Trophoblast cell (in vitro differentiated cells and primary cell): ENCODE measurements around the gene RB1.

ENCODE experiments used
- DNase-seq, 2 donors: peaks; one replicate each; pipeline ENCODE4 v3.0.0-alpha.2; 2016
- H2AFZ ChIP-seq: 2 replicates; pipeline ENCODE4 v1.6.1; 2013; ENCODE audit warnings: low read length, moderate library complexity, mild to moderate bottlenecking; ENCODE audit not compliant: insufficient read depth, poor library complexity
- H2AK5ac ChIP-seq: 2 replicates; pipeline ENCODE4 v1.6.1; 2013; ENCODE audit warnings: mild to moderate bottlenecking, low read length
- H2BK120ac ChIP-seq: 2 replicates; pipeline ENCODE4 v1.6.1; 2013; ENCODE audit warnings: low read length, mild to moderate bottlenecking, moderate library complexity; ENCODE audit not compliant: insufficient read depth, poor library complexity
- H2BK12ac ChIP-seq: 2 replicates; pipeline ENCODE4 v1.6.1; 2013; ENCODE audit warnings: mild to moderate bottlenecking, low read length, moderate library complexity
- H2BK5ac ChIP-seq: 2 replicates; pipeline ENCODE4 v1.6.1; 2013; ENCODE audit warnings: low read length, low read depth, moderate library complexity, mild to moderate bottlenecking; ENCODE audit not compliant: poor library complexity
- H3K14ac ChIP-seq: 2 replicates; pipeline ENCODE4 v1.6.1; 2013; ENCODE audit warnings: mild to moderate bottlenecking, low read length
- H3K18ac ChIP-seq: 2 replicates; pipeline ENCODE4 v1.6.1; 2013; ENCODE audit warnings: mild to moderate bottlenecking, low read length
- H3K23ac ChIP-seq: 2 replicates; pipeline ENCODE4 v1.6.1; 2013; ENCODE audit warnings: low read length
- H3K27ac ChIP-seq: 2 replicates; pipeline ENCODE4 v1.5.1; 2013; ENCODE audit warnings: low read depth, mild to moderate bottlenecking, inconsistent platforms, low read length, moderate library complexity
- H3K27me3 ChIP-seq: 2 replicates; pipeline ENCODE4 v1.6.1; 2013; ENCODE audit warnings: inconsistent platforms, mild to moderate bottlenecking, low read length, moderate library complexity; ENCODE audit not compliant: insufficient read depth
- H3K36me3 ChIP-seq, 2 experiments: 1 replicate in 1 of 2; 2 replicates in 1 of 2; pipeline ENCODE4 v1.6.1; 2013; ENCODE audit warnings: low read length in 2 of 2, mild to moderate bottlenecking in 2 of 2, moderate library complexity in 1 of 2; ENCODE audit not compliant: insufficient read depth in 2 of 2, control insufficient read depth in 1 of 2
- H3K4ac ChIP-seq: 2 replicates; pipeline ENCODE4 v1.6.1; 2013; ENCODE audit warnings: low read depth, mild to moderate bottlenecking, low read length, moderate library complexity
- H3K4me1 ChIP-seq, 2 experiments: 1 replicate in 1 of 2; 2 replicates in 1 of 2; pipeline ENCODE4 v1.6.1; 2013; ENCODE audit warnings: low read length in 2 of 2, mild to moderate bottlenecking in 2 of 2, moderate library complexity in 1 of 2; ENCODE audit not compliant: insufficient read depth in 2 of 2, control insufficient read depth in 1 of 2
- H3K4me2 ChIP-seq: 2 replicates; pipeline ENCODE4 v1.6.1; 2013; ENCODE audit warnings: inconsistent platforms, mild to moderate bottlenecking, low read length, moderate library complexity
- H3K4me3 ChIP-seq: 2 replicates; pipeline ENCODE4 v1.5.1; 2013; ENCODE audit warnings: mild to moderate bottlenecking, low read depth, low read length, inconsistent platforms
- H3K79me1 ChIP-seq: one replicate; pipeline ENCODE4 v1.6.1; 2013; ENCODE audit warnings: low read length
- H3K79me2 ChIP-seq: 2 replicates; pipeline ENCODE4 v1.6.1; 2013; ENCODE audit warnings: low read length, mild to moderate bottlenecking; ENCODE audit not compliant: control insufficient read depth, insufficient read depth, poor library complexity
- H3K9ac ChIP-seq: 2 replicates; pipeline ENCODE4 v1.6.1; 2013; ENCODE audit warnings: mild to moderate bottlenecking, low read length
- H3K9me3 ChIP-seq: 2 replicates; pipeline ENCODE4 v1.6.1; 2013; ENCODE audit warnings: low read depth, mild to moderate bottlenecking, control low read depth, inconsistent platforms, low read length; ENCODE audit not compliant: insufficient read depth
- H4K12ac ChIP-seq: 2 replicates; pipeline ENCODE4 v1.6.1; 2013; ENCODE audit warnings: low read depth, mild to moderate bottlenecking, low read length, moderate library complexity
- H4K8ac ChIP-seq: 2 replicates; pipeline ENCODE4 v1.6.1; 2013; ENCODE audit warnings: low read depth, mild to moderate bottlenecking, low read length, moderate library complexity
- H4K91ac ChIP-seq: one replicate; pipeline ENCODE4 v1.6.1; 2013; ENCODE audit warnings: low read depth, mild to moderate bottlenecking, low read length, moderate library complexity
- WGBS: extraction: QIAGEN DNeasy Blood & Tissue Kit; methylation state at CpG from one replicate; pipeline ENCODE4 v1.1.7; 2013; ENCODE audit warnings: missing lambda C conversion rate; ENCODE audit not compliant: insufficient read length, insufficient coverage; ENCODE audit errors: extremely low coverage; 5-methylcytosine and 5-hydroxymethylcytosine counted together

RB1 gene

GRCh38 chr13:48514793-48515192, 211.2 kb downstream of the RB1 start:
- Histone ChIP-seq H2BK120ac (no peak overlapping the region), H2AK5ac (no peak overlapping the region), H3K9ac (no peak overlapping the region), H3K23ac (no peak overlapping the region), H3K27me3 (no peaks in the 10 kb centered on the region), H3K4me2 (no peak overlapping the region), H3K27ac (no peak overlapping the region), H3K14ac (no peak overlapping the region), H4K12ac (no peak overlapping the region), H2BK12ac (no peak overlapping the region), H3K4me1 (no peaks in the 10 kb centered on the region), H3K79me1 (no peaks in the 10 kb centered on the region), H3K4me3 (no peak overlapping the region), H3K79me2 (no peaks in the 10 kb centered on the region), H2AFZ (no peak overlapping the region), H3K18ac (no peak overlapping the region), H4K8ac (no peak overlapping the region), H2BK5ac (no peak overlapping the region), H3K9me3 (no peaks in the 10 kb centered on the region), H3K36me3 (no peaks in the 10 kb centered on the region), H4K91ac (no peak overlapping the region), H3K4ac (no peak overlapping the region)
- WGBS = no CpG with 5 or more reads among the region's 4 CpGs
- DNase-seq = peak; percentile 55 to 86

GRCh38 chr13:48515732-48516131, 212.2 kb downstream of the RB1 start:
- Histone ChIP-seq H4K12ac (no peak overlapping the region), H3K9me3 (no peaks in the 10 kb centered on the region), H3K36me3 (no peaks in the 10 kb centered on the region), H2AFZ (no peak overlapping the region), H2BK12ac (no peak overlapping the region), H3K9ac (no peak overlapping the region), H3K14ac (no peak overlapping the region), H2BK120ac (no peak overlapping the region), H2AK5ac (no peak overlapping the region), H3K18ac (no peak overlapping the region), H4K8ac (no peak overlapping the region), H4K91ac (no peak overlapping the region), H3K79me1 (no peaks in the 10 kb centered on the region), H2BK5ac (no peak overlapping the region), H3K23ac (no peak overlapping the region), H3K4me3 (no peak overlapping the region), H3K27ac (no peak overlapping the region), H3K4me1 (no peaks in the 10 kb centered on the region), H3K27me3 (no peaks in the 10 kb centered on the region), H3K79me2 (no peaks in the 10 kb centered on the region), H3K4ac (no peak overlapping the region), H3K4me2 (no peak overlapping the region)
- no CpG with 5 or more reads among the region's 6 CpGs for WGBS
- no peak for DNase-seq

- H3K4me1 ChIP-seq = no peaks in the 10 kb centered on the region
- H3K36me3 ChIP-seq = no peaks in the 10 kb centered on the region
- H4K12ac ChIP-seq = no peak overlapping the region
- no peak overlapping the region for H3K9ac ChIP-seq
- no peak overlapping the region for H3K18ac ChIP-seq
- no peak overlapping the region for H3K27ac ChIP-seq
- no CpG with 5 or more reads among the region's 1 CpG for WGBS
- no peak overlapping the region for H4K8ac ChIP-seq
- no peak overlapping the region for H2AFZ ChIP-seq
- no peak overlapping the region for H2BK120ac ChIP-seq
- no peak overlapping the region for H2BK5ac ChIP-seq
- H3K4ac ChIP-seq = no peak overlapping the region
- H3K9me3 ChIP-seq = no peaks in the 10 kb centered on the region
- no peak overlapping the region for H3K23ac ChIP-seq
- H4K91ac ChIP-seq = no peak overlapping the region
- H2AK5ac ChIP-seq = no peak overlapping the region
- no peak overlapping the region for H2BK12ac ChIP-seq
- no peak overlapping the region for H3K14ac ChIP-seq
- H3K27me3 ChIP-seq = no peaks in the 10 kb centered on the region
- DNase-seq = no peak
- no peaks in the 10 kb centered on the region for H3K79me1 ChIP-seq
- H3K4me2 ChIP-seq = no peak overlapping the region
- H3K79me2 ChIP-seq = no peaks in the 10 kb centered on the region
- no peak overlapping the region for H3K4me3 ChIP-seq
Measured at GRCh38 chr13:48518083-48518482, 214.5 kb downstream of the RB1 start.

- no peak overlapping the region for H4K8ac ChIP-seq
- H3K79me2 ChIP-seq = no peaks in the 10 kb centered on the region
- no peaks in the 10 kb centered on the region for H3K9me3 ChIP-seq
- H2AFZ ChIP-seq = no peak overlapping the region
- no peak overlapping the region for H3K4ac ChIP-seq
- WGBS = no CpG with 5 or more reads among the region's 10 CpGs
- no peak overlapping the region for H3K9ac ChIP-seq
- H2BK12ac ChIP-seq = no peak overlapping the region
- H3K27me3 ChIP-seq = no peaks in the 10 kb centered on the region
- no peak overlapping the region for H3K4me2 ChIP-seq
- no peak overlapping the region for H2BK120ac ChIP-seq
- no peak overlapping the region for H3K14ac ChIP-seq
- DNase-seq = no peak
- H3K36me3 ChIP-seq = no peaks in the 10 kb centered on the region
- no peaks in the 10 kb centered on the region for H3K4me1 ChIP-seq
- H4K91ac ChIP-seq = no peak overlapping the region
- H3K23ac ChIP-seq = no peak overlapping the region
- H3K27ac ChIP-seq = no peak overlapping the region
- H2AK5ac ChIP-seq = no peak overlapping the region
- no peak overlapping the region for H3K4me3 ChIP-seq
- no peak overlapping the region for H3K18ac ChIP-seq
- no peaks in the 10 kb centered on the region for H3K79me1 ChIP-seq
- H2BK5ac ChIP-seq = no peak overlapping the region
- H4K12ac ChIP-seq = no peak overlapping the region
Measured at GRCh38 chr13:48526286-48526685, 222.7 kb downstream of the RB1 start.
